Mammary epithelial cell (primary cell): ENCODE results near the gene MYCBP.

Source experiments
- CTCF ChIP-seq, 2 donors: IDR thresholded peaks in 1 of 2; conservative IDR thresholded peaks in 1 of 2; 2 replicates each; pipeline ENCODE4 v1.5.1; 2011 to 2012; ENCODE audit warnings: inconsistent platforms in 2 of 2, low read length in 2 of 2, mild to moderate bottlenecking in 2 of 2, control low read depth in 1 of 2, low read depth in 1 of 2; ENCODE audit not compliant: insufficient read depth in 1 of 2; ENCODE audit errors: extremely low read depth in 1 of 2
- EZH2 ChIP-seq: IDR thresholded peaks from 2 replicates; pipeline ENCODE4 v1.6.1; 2012; ENCODE audit warnings: low read length, inconsistent platforms, borderline replicate concordance

GRCh38 chr1:38834221-38834782 lies 38.8 kb downstream of the MYCBP start:
- TF ChIP-seq CTCF (conservative IDR thresholded peaks at IDR 0.05 in 1 of 2, IDR thresholded peaks at IDR 0.05 in 1 of 2; ENCODE audit: extremely low read depth in 1 of 2, insufficient read depth in 1 of 2, low read depth in 1 of 2, low read length in 2 of 2) = no peak
- TF ChIP-seq EZH2 = no peak
